ENCODE measurements around the gene LAMB3.

DNA sequence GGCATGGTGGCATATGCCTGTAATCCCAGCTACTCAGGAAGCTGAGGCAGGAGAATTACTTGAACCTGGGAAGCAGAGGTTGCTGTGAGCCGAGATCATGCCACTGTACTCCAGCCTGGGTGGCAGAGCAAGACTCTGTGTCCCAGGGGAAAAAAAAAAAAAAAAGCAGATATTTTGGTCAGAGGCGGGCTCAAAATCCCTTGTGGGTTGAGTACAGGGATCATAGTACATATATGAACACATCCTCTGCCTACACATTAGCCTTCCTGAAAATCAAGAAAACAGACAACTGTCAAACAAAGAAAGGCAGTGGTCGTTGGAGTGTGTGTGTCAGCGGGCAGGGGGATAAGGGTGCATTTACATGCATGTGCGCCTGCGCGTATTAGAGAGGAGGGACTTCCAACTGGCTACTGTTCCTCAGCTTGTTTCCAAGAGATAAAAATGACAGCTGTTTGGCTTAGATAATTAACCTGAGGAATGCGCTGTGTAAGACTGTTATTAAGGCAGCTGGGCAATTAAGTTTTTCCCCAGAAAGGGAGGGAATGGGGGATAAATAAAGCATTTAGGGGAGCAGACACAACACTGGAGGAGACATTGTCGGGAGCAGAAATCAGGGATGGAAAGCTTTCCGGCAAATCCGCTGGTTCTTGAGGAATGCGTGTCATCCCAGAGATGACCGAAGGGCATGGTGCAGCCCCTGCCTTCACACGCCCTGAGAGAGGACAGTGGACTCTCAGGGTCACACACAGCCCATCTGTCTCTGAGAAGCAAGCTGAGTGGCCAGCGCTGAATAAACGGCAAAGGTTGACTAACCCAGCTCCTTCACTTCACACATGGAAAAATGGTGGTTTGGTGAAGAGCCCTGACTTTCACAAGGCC is 6.4 kb downstream of the LAMB3 start:
- TF ChIP-seq, protein P1, sequence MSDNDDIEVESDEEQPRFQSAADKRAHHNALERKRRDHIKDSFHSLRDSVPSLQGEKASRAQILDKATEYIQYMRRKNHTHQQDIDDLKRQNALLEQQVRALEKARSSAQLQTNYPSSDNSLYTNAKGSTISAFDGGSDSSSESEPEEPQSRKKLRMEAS (IDR thresholded peaks at IDR 0.05; ENCODE audit: low read depth, low read length): no peak
- no peak for TF ChIP-seq RAD51 (IDR thresholded peaks at IDR 0.05)
- TF ChIP-seq, protein P2, sequence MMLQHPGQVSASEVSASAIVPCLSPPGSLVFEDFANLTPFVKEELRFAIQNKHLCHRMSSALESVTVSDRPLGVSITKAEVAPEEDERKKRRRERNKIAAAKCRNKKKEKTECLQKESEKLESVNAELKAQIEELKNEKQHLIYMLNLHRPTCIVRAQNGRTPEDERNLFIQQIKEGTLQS (IDR thresholded peaks at IDR 0.05; ENCODE audit: borderline replicate concordance, extremely low read depth, low read depth, low read length): no peak
- TF ChIP-seq NBN (IDR thresholded peaks at IDR 0.05): no peak
